PC-9 (cell line): ENCODE data around the gene TEC.

Source experiments
- EZH2 ChIP-seq: fragments of 200-600 bp; sonication (generic); IDR thresholded peaks from 2 replicates; pipeline ENCODE4 v1.8.0; 2017; ENCODE audit warnings: antibody characterized with exemption, low read depth
- TF ChIP-seq, protein P1 (sequence below): fragments of 200-600 bp; sonication (generic); conservative IDR thresholded peaks from 2 replicates; pipeline ENCODE4 v1.6.1; 2017; ENCODE audit warnings: mixed run types, antibody characterized with exemption, mild to moderate bottlenecking, moderate library complexity

GRCh38 chr4:48110452-48110978, 159.1 kb downstream of the TEC start:
- TF ChIP-seq, protein P1, sequence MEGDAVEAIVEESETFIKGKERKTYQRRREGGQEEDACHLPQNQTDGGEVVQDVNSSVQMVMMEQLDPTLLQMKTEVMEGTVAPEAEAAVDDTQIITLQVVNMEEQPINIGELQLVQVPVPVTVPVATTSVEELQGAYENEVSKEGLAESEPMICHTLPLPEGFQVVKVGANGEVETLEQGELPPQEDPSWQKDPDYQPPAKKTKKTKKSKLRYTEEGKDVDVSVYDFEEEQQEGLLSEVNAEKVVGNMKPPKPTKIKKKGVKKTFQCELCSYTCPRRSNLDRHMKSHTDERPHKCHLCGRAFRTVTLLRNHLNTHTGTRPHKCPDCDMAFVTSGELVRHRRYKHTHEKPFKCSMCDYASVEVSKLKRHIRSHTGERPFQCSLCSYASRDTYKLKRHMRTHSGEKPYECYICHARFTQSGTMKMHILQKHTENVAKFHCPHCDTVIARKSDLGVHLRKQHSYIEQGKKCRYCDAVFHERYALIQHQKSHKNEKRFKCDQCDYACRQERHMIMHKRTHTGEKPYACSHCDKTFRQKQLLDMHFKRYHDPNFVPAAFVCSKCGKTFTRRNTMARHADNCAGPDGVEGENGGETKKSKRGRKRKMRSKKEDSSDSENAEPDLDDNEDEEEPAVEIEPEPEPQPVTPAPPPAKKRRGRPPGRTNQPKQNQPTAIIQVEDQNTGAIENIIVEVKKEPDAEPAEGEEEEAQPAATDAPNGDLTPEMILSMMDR, result no peak
- TF ChIP-seq EZH2, result no peak
